Measurements from ENCODE around the gene LRRC47. TPM values are rescaled to one million over a fixed set of nuclear protein-coding genes. Genes with fewer than 3 reads are reported as not detected.

LRRC47 gene
- total and polyA plus RNA-seq, 2 experiments from 2014 or later: 15.1 to 41.9 TPM

DNA sequence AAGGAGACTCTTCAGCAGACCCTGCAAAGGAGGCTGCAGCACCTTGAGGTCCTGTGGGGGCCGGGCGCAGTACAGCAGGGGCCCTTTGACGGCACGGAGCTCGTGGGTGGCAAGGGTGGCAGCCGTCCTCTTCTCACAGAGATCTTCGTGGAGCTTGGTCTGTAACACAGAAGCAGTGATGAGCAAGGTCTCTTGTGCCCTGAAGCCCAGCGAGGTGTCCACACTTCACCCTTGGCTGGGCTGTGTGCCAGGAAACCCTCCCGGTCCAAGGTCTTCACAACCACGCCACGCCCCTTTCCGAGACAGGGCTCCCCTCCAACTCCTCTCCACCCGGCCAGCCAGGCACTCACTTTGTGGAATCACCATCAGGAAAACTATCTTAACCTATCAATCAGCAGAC is 11.3 kb downstream of the LRRC47 start:
- 82 to 83% methylated on average over 13 of the region's 13 CpGs for WGBS, 2 experiments (ENCODE audit: low coverage in 1 of 2, low lambda C conversion rate in 2 of 2, missing lambda C conversion rate in 2 of 2)
- no peak overlapping the region for H3K27ac ChIP-seq
- H3K9me2 ChIP-seq (ENCODE audit: insufficient read depth): no peaks in the 10 kb centered on the region
- H3K36me3 ChIP-seq (ENCODE audit: low read depth): peaks cover 23% of the 10 kb centered on the region
- DNase-seq: no peak
- TF ChIP-seq EZH2 (IDR thresholded peaks at IDR 0.05; ENCODE audit: insufficient read depth, poor library complexity, severe bottlenecking) (no peak), EZH2phosphoT487 (IDR thresholded peaks at IDR 0.05; ENCODE audit: insufficient read depth, low read depth) (no peak)
- no peak overlapping the region for H2AFZ ChIP-seq
- in situ Hi-C loops (cut with MboI): no loop called here
- H4K20me1 ChIP-seq (ENCODE audit: insufficient read depth): no peaks in the 10 kb centered on the region
- no peaks in the 10 kb centered on the region for H3F3A ChIP-seq (ENCODE audit: insufficient read depth)
- H3K79me2 ChIP-seq (ENCODE audit: insufficient read depth): peaks cover 31% of the 10 kb centered on the region
- no peak overlapping the region for H3K9ac ChIP-seq
- no peaks in the 10 kb centered on the region for H3K27me3 ChIP-seq (replicated peaks; ENCODE audit: insufficient read depth)
- no peak overlapping the region for H3K4me3 ChIP-seq
- no peak overlapping the region for H3K4me2 ChIP-seq (ENCODE audit: unreplicated experiment)
- no peaks in the 10 kb centered on the region for H3K9me3 ChIP-seq (ENCODE audit: low read depth)
- H3K4me1 ChIP-seq (ENCODE audit: insufficient read depth): no peaks in the 10 kb centered on the region

DNA sequence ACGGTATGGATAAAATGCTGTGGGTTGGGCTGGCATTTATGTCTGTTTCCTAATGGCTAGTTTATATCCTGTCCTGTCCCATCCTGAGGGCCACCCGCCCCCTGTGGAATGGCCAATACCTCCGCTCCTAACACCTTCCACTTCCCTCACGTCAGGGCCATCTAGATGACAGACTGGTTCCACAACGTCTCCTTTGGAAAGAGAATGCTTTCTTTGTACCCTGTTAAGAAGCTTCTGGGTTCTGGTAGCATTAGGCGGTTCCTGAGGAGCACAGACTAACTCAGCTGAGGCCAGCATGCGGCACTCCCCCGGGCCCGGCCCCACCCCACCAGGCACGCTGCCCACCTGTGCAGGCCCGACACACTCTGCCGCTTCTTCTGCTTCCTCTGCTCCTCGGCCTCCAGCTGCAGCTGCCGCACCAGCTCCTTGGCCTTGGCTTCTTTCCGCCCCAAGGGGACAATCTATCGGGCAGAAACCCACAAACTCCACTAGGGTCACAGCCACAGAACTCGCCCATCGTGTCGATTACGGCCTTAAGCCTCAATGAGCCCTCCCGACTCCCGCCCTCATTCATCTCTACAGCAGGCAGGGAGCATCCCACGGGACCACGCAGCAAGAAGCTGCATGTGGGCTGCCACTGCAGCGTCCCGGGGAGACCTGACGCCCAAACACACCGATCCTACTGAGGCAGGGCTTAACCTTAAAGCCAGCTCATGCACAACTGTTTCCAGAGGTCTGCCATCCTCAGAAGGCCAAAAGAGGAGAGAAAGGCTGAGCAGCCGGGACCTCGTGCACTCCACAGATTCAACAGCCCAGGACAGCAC is 12.4 kb downstream of the LRRC47 start:
- in situ Hi-C loops (cut with MboI): no loop called here
- H3K9me3 ChIP-seq (ENCODE audit: low read depth): no peaks in the 10 kb centered on the region

DNA sequence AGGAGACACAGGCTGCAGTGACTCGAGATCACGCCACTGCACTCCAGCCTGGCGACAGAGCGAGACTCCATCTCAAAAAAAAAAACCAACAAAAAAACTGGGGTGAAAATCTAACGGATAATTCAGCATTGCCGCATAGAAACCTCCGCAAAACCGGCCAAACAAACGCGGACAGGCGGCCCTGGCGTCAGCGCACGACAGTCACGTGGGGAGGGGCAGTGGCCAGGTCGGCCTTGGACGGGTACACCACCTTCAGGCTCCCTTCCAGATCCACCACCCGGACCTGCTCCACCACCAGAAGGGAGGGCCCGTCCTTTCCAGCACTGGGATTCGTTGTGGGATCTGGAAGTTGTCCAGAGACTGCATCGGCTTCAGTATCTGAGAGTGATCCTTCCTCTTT is 15.4 kb downstream of the LRRC47 start:
- Histone ChIP-seq H3K4me1 (ENCODE audit: insufficient read depth) (no peaks in the 10 kb centered on the region), H3F3A (ENCODE audit: insufficient read depth) (no peaks in the 10 kb centered on the region), H3K4me3 (no peak overlapping the region), H3K79me2 (ENCODE audit: insufficient read depth) (no peaks in the 10 kb centered on the region), H3K9ac (no peak overlapping the region), H3K4me2 (ENCODE audit: unreplicated experiment) (no peak overlapping the region), H4K20me1 (ENCODE audit: insufficient read depth) (no peaks in the 10 kb centered on the region), H3K27ac (no peak overlapping the region), H3K9me2 (ENCODE audit: insufficient read depth) (no peaks in the 10 kb centered on the region), H2AFZ (no peak overlapping the region), H3K27me3 (replicated peaks; ENCODE audit: insufficient read depth) (no peaks in the 10 kb centered on the region), H3K36me3 (ENCODE audit: low read depth) (peaks cover 20% of the 10 kb centered on the region), H3K9me3 (ENCODE audit: low read depth) (no peaks in the 10 kb centered on the region)
- no peak for DNase-seq
- in situ Hi-C loops (cut with MboI): no loop called here
- WGBS, 2 experiments (ENCODE audit: low coverage in 1 of 2, low lambda C conversion rate in 2 of 2, missing lambda C conversion rate in 2 of 2): 91% methylated on average over 19 to 21 of the region's 21 CpGs
- TF ChIP-seq EZH2 (IDR thresholded peaks at IDR 0.05; ENCODE audit: insufficient read depth, poor library complexity, severe bottlenecking) (no peak), EZH2phosphoT487 (IDR thresholded peaks at IDR 0.05; ENCODE audit: insufficient read depth, low read depth) (no peak)

More for the DNA sequence above, 12.4 kb downstream of the LRRC47 start:
- Histone ChIP-seq H3K27ac (no peak overlapping the region), H3K36me3 (ENCODE audit: low read depth) (peaks cover 26% of the 10 kb centered on the region), H3K27me3 (replicated peaks; ENCODE audit: insufficient read depth) (no peaks in the 10 kb centered on the region), H3K4me2 (ENCODE audit: unreplicated experiment) (no peak overlapping the region), H3K9me2 (ENCODE audit: insufficient read depth) (no peaks in the 10 kb centered on the region), H2AFZ (no peak overlapping the region), H3K4me3 (no peak overlapping the region), H4K20me1 (ENCODE audit: insufficient read depth) (no peaks in the 10 kb centered on the region), H3K9ac (no peak overlapping the region), H3K79me2 (ENCODE audit: insufficient read depth) (peaks cover 19% of the 10 kb centered on the region), H3K4me1 (ENCODE audit: insufficient read depth) (no peaks in the 10 kb centered on the region), H3F3A (ENCODE audit: insufficient read depth) (no peaks in the 10 kb centered on the region)
- no peak for DNase-seq
- TF ChIP-seq EZH2phosphoT487 (IDR thresholded peaks at IDR 0.05; ENCODE audit: insufficient read depth, low read depth): no peak
- 98% methylated on average over 30 of the region's 30 CpGs for WGBS, 2 experiments (ENCODE audit: low coverage in 1 of 2, low lambda C conversion rate in 2 of 2, missing lambda C conversion rate in 2 of 2)

DNA sequence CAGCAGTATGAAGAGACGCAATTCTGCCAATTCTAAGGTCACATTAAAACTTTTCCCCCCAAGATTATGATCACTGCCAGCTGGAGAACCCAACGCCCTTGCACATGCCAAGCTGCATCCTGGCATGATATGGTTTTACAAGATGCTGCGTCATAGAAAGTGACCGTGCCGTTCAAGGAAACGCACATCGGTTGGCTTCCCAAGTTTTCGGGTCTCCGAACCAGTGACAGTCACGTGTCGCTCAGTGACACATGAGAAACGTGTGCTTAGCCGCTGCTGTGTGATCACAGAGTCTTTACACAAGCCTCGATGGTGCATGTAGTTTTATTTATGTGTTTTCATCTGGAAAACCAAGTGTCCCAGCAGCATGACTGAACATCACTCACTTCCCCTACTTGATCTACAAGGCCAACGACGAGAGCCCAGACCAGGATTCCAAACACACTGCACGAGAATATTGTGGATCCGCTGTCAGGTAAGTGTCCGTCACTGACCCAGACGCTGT is 16.3 kb downstream of the LRRC47 start:
- Histone ChIP-seq H3K27ac (no peak overlapping the region), H3K9me3 (ENCODE audit: low read depth) (no peaks in the 10 kb centered on the region), H3K9me2 (ENCODE audit: insufficient read depth) (no peaks in the 10 kb centered on the region), H3K4me2 (ENCODE audit: unreplicated experiment) (no peak overlapping the region), H2AFZ (no peak overlapping the region), H3F3A (ENCODE audit: insufficient read depth) (no peaks in the 10 kb centered on the region), H4K20me1 (ENCODE audit: insufficient read depth) (no peaks in the 10 kb centered on the region), H3K27me3 (replicated peaks; ENCODE audit: insufficient read depth) (no peaks in the 10 kb centered on the region), H3K79me2 (ENCODE audit: insufficient read depth) (no peaks in the 10 kb centered on the region), H3K4me3 (no peak overlapping the region), H3K36me3 (ENCODE audit: low read depth) (peaks cover 18% of the 10 kb centered on the region), H3K4me1 (ENCODE audit: insufficient read depth) (no peaks in the 10 kb centered on the region), H3K9ac (no peak overlapping the region)
- in situ Hi-C loops (cut with MboI): no loop called here
- no peak for DNase-seq
- 90 to 93% methylated on average over 20 of the region's 20 CpGs for WGBS, 2 experiments (ENCODE audit: low coverage in 1 of 2, low lambda C conversion rate in 2 of 2, missing lambda C conversion rate in 2 of 2)
- TF ChIP-seq EZH2phosphoT487 (IDR thresholded peaks at IDR 0.05; ENCODE audit: insufficient read depth, low read depth) (no peak), EZH2 (IDR thresholded peaks at IDR 0.05; ENCODE audit: insufficient read depth, poor library complexity, severe bottlenecking) (no peak)
